ENCODE data around the gene USP53.
"Not testable (repeated sequence)": the region's sequence is repeated elsewhere in the genome, so short reads cannot be mapped to it uniquely, and the experiment has no call there.

The USP53 gene

GRCh38 chr4:119271361-119272085 is 59.0 kb downstream of the USP53 start:
- DNase-seq (ENCODE audit: low read depth in 2 of 2) = no peak

GRCh38 chr4:119279541-119279940 is 67.0 kb downstream of the USP53 start:
- DNase-seq (ENCODE audit: low read depth in 2 of 2) = not testable (repeated sequence)

GRCh38 chr4:119279945-119280344 is 67.4 kb downstream of the USP53 start:
- not testable (repeated sequence) for DNase-seq (ENCODE audit: low read depth in 2 of 2)

GRCh38 chr4:119281393-119281792 is 68.9 kb downstream of the USP53 start:
- no peak for DNase-seq (ENCODE audit: low read depth in 2 of 2)

GRCh38 chr4:119284876-119285780 is 72.6 kb downstream of the USP53 start:
- no peak for DNase-seq (ENCODE audit: low read depth in 2 of 2)

GRCh38 chr4:119286377-119287002 is 74.0 kb downstream of the USP53 start:
- DNase-seq (ENCODE audit: low read depth in 2 of 2) = no peak

GRCh38 chr4:119289313-119289712 is 76.8 kb downstream of the USP53 start:
- DNase-seq (ENCODE audit: low read depth in 2 of 2) = no peak

- DNase-seq (ENCODE audit: low read depth in 2 of 2) = no peak
These were observed 78.1 kb downstream of the USP53 start for GRCh38 chr4:119290598-119290997.

GRCh38 chr4:119296356-119296755 is 83.8 kb downstream of the USP53 start:
- no peak for DNase-seq (ENCODE audit: low read depth in 2 of 2)

- DNase-seq (ENCODE audit: low read depth in 2 of 2) = no peak
These were observed 85.3 kb downstream of the USP53 start for GRCh38 chr4:119297795-119298194.

- no peak for DNase-seq (ENCODE audit: low read depth in 2 of 2)
These were observed 86.8 kb downstream of the USP53 start for GRCh38 chr4:119299260-119299671.

GRCh38 chr4:119299741-119300100 is 87.2 kb downstream of the USP53 start:
- DNase-seq (ENCODE audit: low read depth in 2 of 2) = no peak

- peak; percentile 89 to 91 for DNase-seq (ENCODE audit: low read depth in 2 of 2)
These were observed 87.8 kb downstream of the USP53 start for GRCh38 chr4:119300101-119300978.

- no peak for DNase-seq (ENCODE audit: low read depth in 2 of 2)
These were observed 89.7 kb downstream of the USP53 start for GRCh38 chr4:119302073-119302832.

- DNase-seq (ENCODE audit: low read depth in 2 of 2) = no peak
These were observed 91.2 kb downstream of the USP53 start for GRCh38 chr4:119303587-119304305.

GRCh38 chr4:119304431-119304830 is 91.9 kb downstream of the USP53 start:
- DNase-seq (ENCODE audit: low read depth in 2 of 2) = no peak

- no peak for DNase-seq (ENCODE audit: low read depth in 2 of 2)
These were observed 95.1 kb downstream of the USP53 start for GRCh38 chr4:119307606-119308005.

- no peak for DNase-seq (ENCODE audit: low read depth in 2 of 2)
These were observed 98.3 kb downstream of the USP53 start for GRCh38 chr4:119310826-119311225.

- DNase-seq (ENCODE audit: low read depth in 2 of 2) = no peak
These were observed 100.7 kb downstream of the USP53 start for GRCh38 chr4:119313237-119313636.

- DNase-seq (ENCODE audit: low read depth in 2 of 2) = no peak
These were observed 101.8 kb downstream of the USP53 start for GRCh38 chr4:119314356-119314755.
